Loucy (cell line): Measurements from ENCODE around the gene CYTH4.

Source experiments
- H2AFZ ChIP-seq: fragments of 200-600 bp; sonication (generic); 2 replicates; pipeline ENCODE4 v1.6.0; 2016; ENCODE audit warnings: antibody characterized with exemption, mild to moderate bottlenecking, low read length, moderate library complexity
- H3F3A ChIP-seq: fragments of 200-600 bp; 2 replicates; pipeline ENCODE4 v1.6.0; 2016; ENCODE audit warnings: antibody characterized with exemption, low read depth, mild to moderate bottlenecking
- H3K27me3 ChIP-seq: fragments of 200-600 bp; sonication (generic); 2 replicates; pipeline ENCODE4 v1.6.1; 2014; ENCODE audit warnings: low read length, mild to moderate bottlenecking; ENCODE audit not compliant: insufficient read depth, poor library complexity, severe bottlenecking
- H3K36me3 ChIP-seq: fragments of 200-600 bp; sonication (generic); 2 replicates; pipeline ENCODE4 v1.6.1; 2016; ENCODE audit warnings: low read length; ENCODE audit not compliant: insufficient read depth
- H3K4me1 ChIP-seq: fragments of 200-600 bp; sonication (generic); 2 replicates; pipeline ENCODE4 v1.5.1; 2014; ENCODE audit warnings: low read length, mild to moderate bottlenecking; ENCODE audit not compliant: insufficient read depth, poor library complexity, severe bottlenecking
- H3K4me2 ChIP-seq: fragments of 200-600 bp; sonication (generic); 2 replicates; pipeline ENCODE4 v1.6.0; 2014; ENCODE audit warnings: antibody characterized with exemption, low read length, low read depth, mild to moderate bottlenecking; ENCODE audit not compliant: poor library complexity, severe bottlenecking
- H3K4me3 ChIP-seq: fragments of 200-600 bp; sonication (generic); 2 replicates; pipeline ENCODE4 v1.5.1; 2014; ENCODE audit warnings: low read length, mild to moderate bottlenecking, mixed read lengths; ENCODE audit not compliant: poor library complexity, severe bottlenecking
- H3K79me2 ChIP-seq: fragments of 200-600 bp; sonication (generic); 2 replicates; pipeline ENCODE4 v1.6.1; 2014; ENCODE audit warnings: low read length; ENCODE audit not compliant: insufficient read depth
- H3K9ac ChIP-seq: fragments of 200-600 bp; sonication (generic); 2 replicates; pipeline ENCODE4 v1.6.0; 2014; ENCODE audit warnings: mild to moderate bottlenecking, low read depth, low read length, moderate library complexity; ENCODE audit not compliant: poor library complexity, severe bottlenecking
- H3K9me2 ChIP-seq: fragments of 200-600 bp; sonication (generic); replicated peaks from 2 replicates; pipeline ENCODE4 v1.6.1; 2016; ENCODE audit warnings: low read depth, low read length, mixed read lengths
- H3K9me3 ChIP-seq: fragments of 200-600 bp; sonication (generic); 2 replicates; pipeline ENCODE4 v1.6.1; 2014; ENCODE audit warnings: mild to moderate bottlenecking, antibody characterized with exemption, low read length, low read depth; ENCODE audit not compliant: insufficient read depth
- H4K20me1 ChIP-seq: fragments of 200-600 bp; sonication (generic); 2 replicates; pipeline ENCODE4 v1.6.0; 2014; ENCODE audit warnings: antibody characterized with exemption, low read length, mild to moderate bottlenecking; ENCODE audit not compliant: insufficient read depth, poor library complexity, severe bottlenecking
- EZH2phosphoT487 ChIP-seq: fragments of 200-600 bp; IDR thresholded peaks from 2 replicates; pipeline ENCODE4 v1.6.1; 2018; ENCODE audit warnings: antibody characterized with exemption, mild to moderate bottlenecking, moderate library complexity, borderline replicate concordance
- TF ChIP-seq, protein P1 (sequence below): fragments of 200-600 bp; sonication (generic); conservative IDR thresholded peaks from 2 replicates; pipeline ENCODE4 v1.5.1; 2014; ENCODE audit warnings: mild to moderate bottlenecking, antibody characterized with exemption, low read length

CYTH4 gene

DNA sequence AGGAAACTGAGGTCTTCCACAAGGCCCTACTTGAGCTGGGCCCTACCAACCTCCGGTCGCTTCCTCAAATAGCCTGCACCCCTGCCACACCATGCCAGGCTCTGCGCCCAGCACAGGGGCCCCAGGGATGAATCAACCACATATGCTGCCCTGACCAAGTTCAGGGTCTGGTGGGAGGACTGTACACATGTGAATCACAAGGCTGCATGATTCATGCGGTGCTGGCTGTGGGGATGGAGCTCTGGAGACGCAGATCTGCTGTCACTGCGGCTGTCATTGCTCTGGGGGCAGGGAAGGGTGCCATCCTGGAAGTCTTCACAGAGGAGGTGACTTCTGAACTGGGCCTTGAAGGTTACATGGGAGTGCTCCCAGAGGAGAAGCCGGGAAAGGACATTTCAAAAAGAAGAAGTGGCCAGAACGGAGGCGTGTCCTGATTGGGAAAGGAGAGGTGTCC lies 21.5 kb downstream of the CYTH4 start:
- Histone ChIP-seq H3K79me2 (peaks cover 23% of the 10 kb centered on the region), H3K4me2 (peak overlapping the region; percentile 95), H3K4me3 (no peak overlapping the region), H2AFZ (no peak overlapping the region), H3F3A (peaks cover 22% of the 10 kb centered on the region), H3K9ac (peak overlapping the region; percentile 78), H3K36me3 (peaks cover 10% of the 10 kb centered on the region; the same call in 1 of the 2 replicates), H3K27me3 (no peaks in the 10 kb centered on the region), H4K20me1 (no peaks in the 10 kb centered on the region), H3K4me1 (peaks cover 87% of the 10 kb centered on the region), H3K9me3 (no peaks in the 10 kb centered on the region), H3K9me2 (no peaks in the 10 kb centered on the region)
- no peak for TF ChIP-seq EZH2phosphoT487
- TF ChIP-seq, protein P1, sequence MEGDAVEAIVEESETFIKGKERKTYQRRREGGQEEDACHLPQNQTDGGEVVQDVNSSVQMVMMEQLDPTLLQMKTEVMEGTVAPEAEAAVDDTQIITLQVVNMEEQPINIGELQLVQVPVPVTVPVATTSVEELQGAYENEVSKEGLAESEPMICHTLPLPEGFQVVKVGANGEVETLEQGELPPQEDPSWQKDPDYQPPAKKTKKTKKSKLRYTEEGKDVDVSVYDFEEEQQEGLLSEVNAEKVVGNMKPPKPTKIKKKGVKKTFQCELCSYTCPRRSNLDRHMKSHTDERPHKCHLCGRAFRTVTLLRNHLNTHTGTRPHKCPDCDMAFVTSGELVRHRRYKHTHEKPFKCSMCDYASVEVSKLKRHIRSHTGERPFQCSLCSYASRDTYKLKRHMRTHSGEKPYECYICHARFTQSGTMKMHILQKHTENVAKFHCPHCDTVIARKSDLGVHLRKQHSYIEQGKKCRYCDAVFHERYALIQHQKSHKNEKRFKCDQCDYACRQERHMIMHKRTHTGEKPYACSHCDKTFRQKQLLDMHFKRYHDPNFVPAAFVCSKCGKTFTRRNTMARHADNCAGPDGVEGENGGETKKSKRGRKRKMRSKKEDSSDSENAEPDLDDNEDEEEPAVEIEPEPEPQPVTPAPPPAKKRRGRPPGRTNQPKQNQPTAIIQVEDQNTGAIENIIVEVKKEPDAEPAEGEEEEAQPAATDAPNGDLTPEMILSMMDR: no peak

DNA sequence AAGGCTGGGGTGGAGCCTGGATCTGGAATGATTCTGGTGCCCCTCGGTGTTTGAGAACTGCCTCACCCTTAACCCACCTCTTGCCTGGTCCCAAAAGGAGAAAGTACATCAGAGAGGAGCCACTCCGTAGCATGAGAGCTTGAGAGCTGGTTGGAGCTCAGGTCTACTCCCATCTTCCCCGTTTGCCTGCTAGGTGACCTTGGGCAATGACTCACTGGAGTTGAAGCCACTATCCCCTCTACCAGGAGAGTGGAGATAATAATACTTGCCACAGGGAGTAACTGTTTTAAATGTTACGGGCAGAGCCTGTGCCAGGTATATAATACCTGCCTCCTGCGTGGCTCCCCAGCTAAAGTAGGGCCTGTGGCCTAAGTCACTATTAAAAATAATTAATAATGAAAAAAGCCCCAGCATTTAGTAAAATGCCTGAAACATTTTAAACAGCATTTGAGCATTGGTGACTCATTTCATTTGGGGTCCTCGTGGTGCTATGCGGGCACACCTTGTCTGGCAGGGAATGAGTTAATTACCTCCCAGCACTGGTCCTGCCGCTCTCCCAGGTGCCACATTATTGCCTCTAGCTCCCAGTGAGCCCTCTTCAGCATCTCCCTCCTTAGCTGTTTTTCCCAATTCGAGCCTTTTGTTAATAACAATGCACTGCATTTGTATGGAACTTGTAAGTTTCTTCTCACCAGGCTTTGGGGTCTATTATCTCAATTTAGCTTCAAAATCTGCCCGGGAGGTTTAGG lies 22.5 kb downstream of the CYTH4 start:
- Histone ChIP-seq H3K79me2 (peaks cover 30% of the 10 kb centered on the region), H3K4me2 (peak overlapping the region; percentile 95)
- TF ChIP-seq, protein P1: no peak
- no peak for TF ChIP-seq EZH2phosphoT487

DNA sequence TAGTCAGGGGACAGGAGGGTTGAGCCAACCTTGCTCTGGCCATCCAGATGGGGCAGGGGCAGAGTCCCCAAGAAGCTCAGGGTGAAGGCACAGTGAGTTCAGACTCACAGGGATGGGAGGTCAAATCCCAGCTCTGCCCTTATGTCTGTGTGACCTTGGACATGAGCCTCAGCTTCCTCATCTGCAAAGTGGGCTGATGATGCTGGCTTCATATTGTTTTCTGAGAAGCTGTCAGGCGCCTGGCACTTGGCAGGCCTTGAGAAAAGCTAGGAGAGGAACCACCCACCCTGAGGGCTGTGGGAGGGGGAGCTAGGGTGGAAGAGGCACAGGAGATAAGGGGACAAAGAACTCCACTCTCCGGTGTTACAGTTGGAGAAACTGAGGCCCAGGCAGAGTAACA lies 23.6 kb downstream of the CYTH4 start:
- no peak for TF ChIP-seq EZH2phosphoT487
- TF ChIP-seq, protein P1: no peak
- peaks cover 22% of the 10 kb centered on the region for H3F3A ChIP-seq
- no peaks in the 10 kb centered on the region for H3K9me2 ChIP-seq
- H2AFZ ChIP-seq: no peak overlapping the region
- H3K9me3 ChIP-seq: no peaks in the 10 kb centered on the region
- peak overlapping the region; percentile 78 for H3K9ac ChIP-seq
- H3K4me1 ChIP-seq: peaks cover 90% of the 10 kb centered on the region
- peak overlapping the region; percentile 95 for H3K4me2 ChIP-seq
- H3K4me3 ChIP-seq: peak overlapping the region; percentile 69
- H4K20me1 ChIP-seq: no peaks in the 10 kb centered on the region
- H3K27me3 ChIP-seq: no peaks in the 10 kb centered on the region
- peaks cover 6% of the 10 kb centered on the region; the same call in 1 of the 2 replicates for H3K36me3 ChIP-seq
- peaks cover 27% of the 10 kb centered on the region; the same call in 1 of the 2 replicates for H3K79me2 ChIP-seq

More for the DNA sequence above, 22.5 kb downstream of the CYTH4 start:
- Histone ChIP-seq H3F3A (peaks cover 22% of the 10 kb centered on the region), H2AFZ (no peak overlapping the region), H3K9me2 (no peaks in the 10 kb centered on the region), H4K20me1 (no peaks in the 10 kb centered on the region), H3K36me3 (peaks cover 11% of the 10 kb centered on the region; the same call in 1 of the 2 replicates), H3K27me3 (no peaks in the 10 kb centered on the region), H3K9ac (peak overlapping the region; percentile 78), H3K4me1 (peaks cover 90% of the 10 kb centered on the region), H3K9me3 (no peaks in the 10 kb centered on the region), H3K4me3 (no peak overlapping the region)
